WI38 (cell line): ENCODE measurements around the gene TCF21.

Experiments used
- H3K4me3 ChIP-seq: 2 replicates; pipeline ENCODE4 v1.5.1; 2011; ENCODE audit warnings: low read depth, mild to moderate bottlenecking, control low read depth, low read length
- TF ChIP-seq, protein P1 (sequence below): IDR thresholded peaks from 2 replicates; pipeline ENCODE4 v1.5.1; 2012; ENCODE audit warnings: low read depth, mild to moderate bottlenecking, control low read depth, low read length

Gene TCF21

DNA sequence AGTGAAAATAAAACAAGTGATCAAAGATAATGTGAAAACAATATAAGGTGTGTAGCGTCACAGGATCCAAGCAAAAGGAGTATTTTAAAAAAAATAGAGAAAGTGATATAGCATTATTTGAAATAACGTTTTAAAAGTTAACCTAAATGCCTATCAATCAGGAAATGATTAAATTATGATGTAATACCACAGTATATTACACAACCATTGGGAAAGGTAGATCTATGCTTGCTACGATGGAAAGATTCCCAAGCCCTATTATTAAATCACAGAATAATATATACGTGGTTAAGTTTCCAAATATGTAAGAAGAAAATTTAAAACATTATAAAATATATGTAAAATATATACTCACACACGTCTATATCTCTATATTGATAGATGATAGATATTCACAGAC is 15.4 kb upstream of the TCF21 start:
- TF ChIP-seq, protein P1, sequence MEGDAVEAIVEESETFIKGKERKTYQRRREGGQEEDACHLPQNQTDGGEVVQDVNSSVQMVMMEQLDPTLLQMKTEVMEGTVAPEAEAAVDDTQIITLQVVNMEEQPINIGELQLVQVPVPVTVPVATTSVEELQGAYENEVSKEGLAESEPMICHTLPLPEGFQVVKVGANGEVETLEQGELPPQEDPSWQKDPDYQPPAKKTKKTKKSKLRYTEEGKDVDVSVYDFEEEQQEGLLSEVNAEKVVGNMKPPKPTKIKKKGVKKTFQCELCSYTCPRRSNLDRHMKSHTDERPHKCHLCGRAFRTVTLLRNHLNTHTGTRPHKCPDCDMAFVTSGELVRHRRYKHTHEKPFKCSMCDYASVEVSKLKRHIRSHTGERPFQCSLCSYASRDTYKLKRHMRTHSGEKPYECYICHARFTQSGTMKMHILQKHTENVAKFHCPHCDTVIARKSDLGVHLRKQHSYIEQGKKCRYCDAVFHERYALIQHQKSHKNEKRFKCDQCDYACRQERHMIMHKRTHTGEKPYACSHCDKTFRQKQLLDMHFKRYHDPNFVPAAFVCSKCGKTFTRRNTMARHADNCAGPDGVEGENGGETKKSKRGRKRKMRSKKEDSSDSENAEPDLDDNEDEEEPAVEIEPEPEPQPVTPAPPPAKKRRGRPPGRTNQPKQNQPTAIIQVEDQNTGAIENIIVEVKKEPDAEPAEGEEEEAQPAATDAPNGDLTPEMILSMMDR, result no peak
- no peak overlapping the region for H3K4me3 ChIP-seq

DNA sequence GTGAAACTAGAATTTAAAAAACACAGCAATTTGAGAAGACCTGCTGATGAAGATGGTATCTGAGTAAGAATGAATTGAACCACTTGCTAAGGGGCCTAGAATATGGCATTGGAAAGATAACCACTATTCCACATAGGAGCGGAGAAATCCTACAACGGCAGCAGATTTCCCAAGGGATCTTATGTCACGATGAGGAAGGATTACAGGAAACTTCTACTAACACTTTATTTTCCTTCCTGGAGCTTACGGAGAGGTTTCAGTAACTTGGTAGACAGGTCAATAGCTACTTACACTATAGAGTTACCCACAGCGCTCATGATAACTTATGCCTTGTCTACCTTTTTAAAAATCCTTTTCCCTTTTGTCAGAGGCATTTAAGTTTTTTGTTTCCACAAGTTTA is 11.8 kb upstream of the TCF21 start:
- TF ChIP-seq, protein P1, result no peak

DNA sequence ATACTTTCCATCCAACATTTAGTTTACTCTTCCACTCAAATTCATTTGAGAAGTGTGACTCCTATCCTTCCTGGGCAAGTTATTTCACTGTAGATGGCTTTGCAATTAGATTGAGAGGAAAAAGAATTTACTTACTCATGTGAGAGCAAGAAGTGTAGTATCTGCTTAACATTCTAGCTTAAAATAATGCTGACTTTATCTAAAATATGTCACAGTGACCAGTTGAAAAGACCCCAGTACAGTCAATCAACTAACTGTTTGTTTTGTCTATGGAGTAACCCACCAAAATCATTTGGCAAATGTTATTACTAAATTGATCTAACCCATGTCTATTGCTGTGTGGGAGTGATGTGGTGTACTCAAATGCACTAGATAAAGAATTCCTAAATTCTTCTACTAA is 8.9 kb upstream of the TCF21 start:
- no peak overlapping the region for H3K4me3 ChIP-seq
- TF ChIP-seq, protein P1, result no peak

More for the DNA sequence above, 11.8 kb upstream of the TCF21 start:
- no peak overlapping the region for H3K4me3 ChIP-seq

DNA sequence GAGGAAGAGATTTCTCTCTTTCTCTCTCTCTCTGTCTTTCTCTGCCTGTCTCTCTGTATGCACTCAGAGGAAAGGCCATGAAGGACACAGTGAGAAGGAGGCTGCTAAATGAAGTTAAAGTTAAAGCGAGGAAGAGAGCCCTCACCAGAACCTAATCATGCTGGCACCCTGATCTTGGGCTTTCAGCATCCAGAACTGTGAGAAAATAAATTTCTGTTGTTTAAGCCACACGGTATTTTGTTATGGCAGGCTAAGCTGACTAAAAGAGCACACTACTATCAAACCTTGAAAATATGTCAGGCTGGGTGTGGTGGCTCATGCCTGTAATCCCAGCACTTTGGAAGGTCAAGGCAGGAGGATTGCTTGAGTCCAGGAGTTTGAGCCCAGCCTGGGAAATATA is 8.0 kb upstream of the TCF21 start:
- H3K4me3 ChIP-seq, result no peak overlapping the region
- TF ChIP-seq, protein P1, result no peak

DNA sequence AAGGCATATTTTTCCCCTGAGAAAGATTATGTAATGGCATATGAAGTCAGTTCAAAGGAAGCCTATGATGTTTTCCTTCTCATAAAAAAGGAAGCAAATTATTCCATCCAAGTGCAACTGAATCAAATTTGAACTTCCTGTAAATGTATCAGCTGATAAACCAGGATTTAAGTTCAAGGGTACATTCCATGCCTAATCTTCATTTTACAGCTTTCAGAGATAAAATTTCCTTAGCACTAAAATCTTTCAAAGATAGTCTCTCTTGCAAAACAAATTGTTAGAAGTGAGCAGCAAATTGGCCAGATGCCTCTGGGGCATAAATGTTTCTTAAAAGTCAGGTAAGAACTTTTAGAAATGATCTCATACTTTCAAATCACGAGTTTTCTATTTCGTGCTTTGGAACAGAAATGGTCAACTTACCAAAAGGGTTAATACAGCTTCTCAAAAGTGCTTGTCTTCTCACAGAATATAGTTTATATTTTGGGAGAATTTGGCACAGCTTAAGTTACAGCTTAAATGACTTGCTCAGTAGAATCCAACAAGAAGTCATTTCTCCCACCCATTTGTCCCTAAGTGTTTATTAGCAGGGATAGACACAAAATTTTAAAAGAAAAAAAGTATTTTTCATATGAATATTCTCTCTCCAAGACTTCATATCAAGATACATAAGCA is 2.7 kb upstream of the TCF21 start:
- H3K4me3 ChIP-seq, result no peak overlapping the region
- TF ChIP-seq, protein P1, result no peak

DNA sequence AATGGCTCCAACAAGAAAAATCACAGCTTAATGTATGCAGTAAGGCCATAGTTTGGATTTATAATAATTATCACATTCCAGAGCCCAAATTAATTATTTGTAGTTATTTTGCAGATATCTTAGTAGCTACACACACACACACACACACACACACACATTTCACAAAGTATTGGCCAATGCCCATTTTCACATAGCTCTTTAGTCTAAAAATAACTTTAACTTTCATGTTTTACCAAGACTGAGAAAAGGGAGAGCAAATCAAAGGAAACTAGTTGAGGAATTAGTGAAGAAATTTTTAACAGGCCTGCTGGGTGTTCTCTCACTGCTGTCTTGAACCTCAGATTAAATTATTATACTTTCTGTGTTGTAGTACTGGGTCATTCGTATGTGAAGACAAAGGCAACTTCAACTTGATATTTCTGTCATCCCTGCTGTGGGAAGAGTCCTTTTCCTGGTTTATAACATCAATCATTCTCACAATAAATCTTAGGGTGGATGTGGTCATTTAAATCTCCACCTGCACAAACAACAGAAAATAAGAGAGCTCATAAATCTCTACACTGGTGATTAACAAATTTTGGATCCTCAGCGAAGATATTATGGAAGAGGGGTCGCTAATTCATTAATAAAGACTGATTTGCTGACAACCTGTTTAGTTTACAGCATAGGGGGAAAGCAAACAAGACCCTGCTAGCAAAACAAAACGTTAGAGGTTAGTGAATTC is 1.6 kb upstream of the TCF21 start:
- TF ChIP-seq, protein P1, result no peak
- no peak overlapping the region for H3K4me3 ChIP-seq

DNA sequence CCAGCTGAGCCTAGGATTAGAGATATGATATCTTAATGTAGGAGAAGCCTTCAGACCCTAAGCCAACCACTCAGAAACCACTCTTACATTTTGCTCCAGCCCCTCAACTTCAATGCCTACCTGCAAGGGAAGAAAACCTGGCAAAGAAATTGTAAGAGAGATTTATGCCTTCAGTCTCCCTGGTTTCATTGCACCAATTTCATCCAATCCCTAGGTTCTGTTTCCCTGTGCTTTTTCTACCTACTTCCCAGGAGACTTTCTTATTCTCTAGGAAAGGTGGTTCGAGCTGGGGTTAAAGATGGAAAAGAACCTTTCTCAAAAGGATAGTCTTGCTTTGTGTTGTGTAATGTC is 1.1 kb upstream of the TCF21 start:
- TF ChIP-seq, protein P1, result no peak
- no peak overlapping the region for H3K4me3 ChIP-seq
